ENCODE results near the gene CREB5.

DNA sequence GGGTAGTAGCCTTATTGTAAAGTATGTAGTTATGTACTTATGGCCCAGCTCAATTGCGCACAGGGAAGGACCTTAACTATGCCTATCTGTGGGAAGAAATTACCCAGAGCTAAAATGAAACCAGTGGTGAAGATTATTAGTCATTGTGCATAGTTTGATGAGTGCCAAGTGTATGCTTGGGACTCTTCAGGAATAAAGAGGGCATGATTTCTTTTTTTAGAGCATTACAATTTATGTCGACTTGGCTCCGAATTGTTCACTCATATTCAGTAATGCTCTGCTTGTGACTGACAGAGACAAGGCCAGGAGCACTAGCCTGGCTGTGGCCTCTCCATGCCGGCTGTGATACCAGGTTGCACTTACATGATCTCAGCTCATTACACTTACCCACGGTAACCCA is 276.3 kb downstream of the CREB5 start:
- TF ChIP-seq CTCF (conservative IDR thresholded peaks at IDR 0.05; ENCODE audit: low read length): no peak
- TF ChIP-seq EZH2phosphoT487 (IDR thresholded peaks at IDR 0.05; ENCODE audit: borderline replicate concordance): no peak

Measured in Loucy (cell line).